HG03280 (cell line): ENCODE data around the gene TTC28.

Experiments used
- ATAC-seq: cut with Tn5 transposase; IDR thresholded peaks from one replicate; pipeline ENCODE4 v1.9.1; 2021; ENCODE audit warnings: mild to moderate bottlenecking, moderate library complexity; ENCODE audit not compliant: unreplicated experiment

The TTC28 gene

GRCh38 chr22:27959335-27960090, 720.1 kb downstream of the TTC28 start:
- ATAC-seq = no peak

GRCh38 chr22:27952779-27953178, 726.9 kb downstream of the TTC28 start:
- no peak for ATAC-seq

GRCh38 chr22:27952091-27952490, 727.5 kb downstream of the TTC28 start:
- ATAC-seq = no peak

- no peak for ATAC-seq
Observed at GRCh38 chr22:27949421-27949820, 730.2 kb downstream of the TTC28 start.

- no peak for ATAC-seq
Observed at GRCh38 chr22:27948569-27948968, 731.1 kb downstream of the TTC28 start.

- no peak for ATAC-seq
Observed at GRCh38 chr22:27947448-27947847, 732.2 kb downstream of the TTC28 start.

GRCh38 chr22:27941143-27941542, 738.5 kb downstream of the TTC28 start:
- ATAC-seq = no peak

- no peak for ATAC-seq
Observed at GRCh38 chr22:27937453-27937852, 742.2 kb downstream of the TTC28 start.

GRCh38 chr22:27935897-27936296, 743.7 kb downstream of the TTC28 start:
- ATAC-seq = no peak

GRCh38 chr22:27934069-27934468, 745.6 kb downstream of the TTC28 start:
- ATAC-seq = no peak

- ATAC-seq = no peak
Observed at GRCh38 chr22:27933186-27933983, 746.3 kb downstream of the TTC28 start.

GRCh38 chr22:27930331-27931060, 749.1 kb downstream of the TTC28 start:
- no peak for ATAC-seq
